C4-2B (cell line): Measurements from ENCODE around the gene SMCP.

ENCODE experiments used
- CTCF ChIP-seq: fragments of 450-650 bp; conservative IDR thresholded peaks from 2 replicates; pipeline ENCODE4 v1.5.1; 2017; ENCODE audit warnings: mild to moderate bottlenecking
- ZFX ChIP-seq: fragments of 450-650 bp; IDR thresholded peaks from 2 replicates; pipeline ENCODE4 v1.6.1; 2017

GRCh38 chr1:152860129-152860528 lies 18.0 kb upstream of the SMCP start:
- no peak for TF ChIP-seq CTCF
- TF ChIP-seq ZFX: no peak
